Neural progenitor cell (in vitro differentiated cells): ENCODE results near the gene DYNLT1. TPM values are rescaled to one million over a fixed set of nuclear protein-coding genes. Genes with fewer than 3 reads are reported as not detected.

ENCODE experiments used
- DNase-seq: peaks from one replicate; pipeline ENCODE4 v3.0.0-alpha.2; 2016; ENCODE audit warnings: low spot score
- H2AFZ ChIP-seq: fragments of 200-600 bp; sonication (generic); replicated peaks from 2 replicates; pipeline ENCODE4 v1.6.1; 2016; ENCODE audit warnings: antibody characterized with exemption
- H3F3A ChIP-seq: fragments of 200-600 bp; sonication (generic); 2 replicates; pipeline ENCODE4 v1.6.1; 2016; ENCODE audit warnings: antibody characterized with exemption, low read depth
- H3K27ac ChIP-seq: fragments of 200-600 bp; sonication (generic); 2 replicates; pipeline ENCODE4 v1.5.1; 2016; ENCODE audit warnings: mild to moderate bottlenecking
- H3K27me3 ChIP-seq: fragments of 200-600 bp; sonication (generic); 2 replicates; pipeline ENCODE4 v1.6.1; 2016; ENCODE audit warnings: mild to moderate bottlenecking, moderate library complexity
- H3K36me3 ChIP-seq: fragments of 200-600 bp; sonication (generic); 2 replicates; pipeline ENCODE4 v1.5.1; 2016
- H3K4me1 ChIP-seq: fragments of 200-600 bp; sonication (generic); 2 replicates; pipeline ENCODE4 v1.6.1; 2016; ENCODE audit warnings: mixed run types
- H3K4me2 ChIP-seq: fragments of 200-600 bp; sonication (generic); 2 replicates; pipeline ENCODE4 v1.6.1; 2016
- H3K4me3 ChIP-seq: fragments of 200-600 bp; sonication (generic); 2 replicates; pipeline ENCODE4 v1.5.1; 2016
- H3K79me2 ChIP-seq: fragments of 200-600 bp; sonication (generic); 2 replicates; pipeline ENCODE4 v1.6.1; 2016; ENCODE audit warnings: low read depth
- H3K9ac ChIP-seq: fragments of 200-600 bp; sonication (generic); 2 replicates; pipeline ENCODE4 v1.6.1; 2016
- H3K9me3 ChIP-seq: fragments of 200-600 bp; sonication (generic); 2 replicates; pipeline ENCODE4 v1.5.1; 2016; ENCODE audit warnings: low read depth
- H4K20me1 ChIP-seq: fragments of 200-600 bp; sonication (generic); 2 replicates; pipeline ENCODE4 v1.6.1; 2016; ENCODE audit warnings: low read depth
- H3K27ac Mint-ChIP-seq: 3 replicates; pipeline ENCODE4 v1.8.0; 2021; ENCODE audit warnings: mixed read lengths
- H3K27me3 Mint-ChIP-seq: 2 replicates; pipeline ENCODE4 v1.8.0; 2022; ENCODE audit warnings: low read depth, mild to moderate bottlenecking, inconsistent platforms, moderate library complexity, mixed read lengths; ENCODE audit not compliant: insufficient read depth
- H3K36me3 Mint-ChIP-seq: 3 replicates; pipeline ENCODE4 v1.8.0; 2021; ENCODE audit warnings: mixed read lengths
- H3K4me1 Mint-ChIP-seq: 3 replicates; pipeline ENCODE4 v1.8.0; 2021; ENCODE audit warnings: mixed read lengths
- H3K4me3 Mint-ChIP-seq: 3 replicates; pipeline ENCODE4 v1.8.0; 2021; ENCODE audit warnings: mild to moderate bottlenecking, moderate library complexity, mixed read lengths
- H3K9me3 Mint-ChIP-seq: 3 replicates; pipeline ENCODE4 v1.8.0; 2020; ENCODE audit warnings: mixed read lengths
- EZH2 ChIP-seq: fragments of 200-600 bp; sonication (generic); IDR thresholded peaks from 2 replicates; pipeline ENCODE4 v1.6.1; 2017; ENCODE audit warnings: antibody characterized with exemption, mild to moderate bottlenecking, moderate library complexity
- EZH2phosphoT487 ChIP-seq: fragments of 200-600 bp; sonication (generic); IDR thresholded peaks from 2 replicates; pipeline ENCODE4 v1.6.1; 2017; ENCODE audit warnings: antibody characterized with exemption
- microRNA-seq: library from miRNA; unstranded; fragments of <30 nt; microRNA quantifications from one replicate; pipeline ENCODE4, GENCODE V29; 2016
- small RNA-seq: library from RNA; depleted of rRNA; stranded (forward); fragments of <200 nt; gene quantifications from one replicate; pipeline ENCODE3, GENCODE V24; 2015
- total RNA-seq: library from RNA; depleted of rRNA; stranded (reverse); fragments of >200 nt; gene quantifications from 2 replicates; pipeline ENCODE4 v1.2.3, GENCODE V29; 2015; ENCODE audit warnings: low replicate concordance
- TF ChIP-seq, protein P1 (sequence below): fragments of 200-600 bp; sonication (generic); IDR thresholded peaks from 2 replicates; pipeline ENCODE4 v1.5.1; 2017; ENCODE audit warnings: antibody characterized with exemption, mild to moderate bottlenecking

The DYNLT1 gene
- total RNA-seq, 1 donor from 2014 or later, result 82.8 TPM

DNA sequence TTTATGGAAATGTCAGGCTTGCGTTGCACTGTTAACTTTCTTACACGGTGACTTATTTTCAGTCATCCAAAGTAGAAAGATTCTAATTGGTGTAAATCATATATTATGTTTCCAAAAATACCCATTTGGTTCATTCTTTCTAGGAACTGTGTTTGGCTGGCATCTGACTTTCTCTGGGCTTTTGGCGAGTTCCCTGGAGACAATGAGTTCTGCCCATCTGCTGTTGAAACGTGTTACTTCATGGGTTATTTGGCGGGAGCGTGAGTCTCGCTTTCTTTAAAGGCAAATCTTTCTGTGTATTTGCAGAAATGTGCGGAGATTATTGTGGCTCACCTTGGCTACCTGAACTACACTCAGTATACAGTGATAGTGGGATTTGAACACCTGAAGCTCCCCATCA lies 55.2 kb downstream of the DYNLT1 start:
- no peaks in the 10 kb centered on the region for H3K79me2 ChIP-seq
- Mint-ChIP-seq H3K36me3 (peaks cover 35% of the 10 kb centered on the region), H3K9me3 (no peaks in the 10 kb centered on the region), H3K27ac (no peak overlapping the region), H3K27me3 (peaks cover 2% of the 10 kb centered on the region), H3K4me3 (no peak overlapping the region), H3K4me1 (no peaks in the 10 kb centered on the region)
- H4K20me1 ChIP-seq, result no peaks in the 10 kb centered on the region
- H2AFZ ChIP-seq, result no peak overlapping the region
- no peaks in the 10 kb centered on the region for H3K4me1 ChIP-seq
- peaks cover 10% of the 10 kb centered on the region for H3K36me3 ChIP-seq
- DNase-seq, result no peak
- H3K4me3 ChIP-seq, result no peak overlapping the region
- no peak overlapping the region for H3K27ac ChIP-seq
- no peaks in the 10 kb centered on the region for H3K9me3 ChIP-seq
- H3K9ac ChIP-seq, result no peak overlapping the region
- no peak overlapping the region for H3K4me2 ChIP-seq
- no peaks in the 10 kb centered on the region for H3F3A ChIP-seq
- TF ChIP-seq EZH2phosphoT487 (no peak), EZH2 (no peak)
- TF ChIP-seq, protein P1, sequence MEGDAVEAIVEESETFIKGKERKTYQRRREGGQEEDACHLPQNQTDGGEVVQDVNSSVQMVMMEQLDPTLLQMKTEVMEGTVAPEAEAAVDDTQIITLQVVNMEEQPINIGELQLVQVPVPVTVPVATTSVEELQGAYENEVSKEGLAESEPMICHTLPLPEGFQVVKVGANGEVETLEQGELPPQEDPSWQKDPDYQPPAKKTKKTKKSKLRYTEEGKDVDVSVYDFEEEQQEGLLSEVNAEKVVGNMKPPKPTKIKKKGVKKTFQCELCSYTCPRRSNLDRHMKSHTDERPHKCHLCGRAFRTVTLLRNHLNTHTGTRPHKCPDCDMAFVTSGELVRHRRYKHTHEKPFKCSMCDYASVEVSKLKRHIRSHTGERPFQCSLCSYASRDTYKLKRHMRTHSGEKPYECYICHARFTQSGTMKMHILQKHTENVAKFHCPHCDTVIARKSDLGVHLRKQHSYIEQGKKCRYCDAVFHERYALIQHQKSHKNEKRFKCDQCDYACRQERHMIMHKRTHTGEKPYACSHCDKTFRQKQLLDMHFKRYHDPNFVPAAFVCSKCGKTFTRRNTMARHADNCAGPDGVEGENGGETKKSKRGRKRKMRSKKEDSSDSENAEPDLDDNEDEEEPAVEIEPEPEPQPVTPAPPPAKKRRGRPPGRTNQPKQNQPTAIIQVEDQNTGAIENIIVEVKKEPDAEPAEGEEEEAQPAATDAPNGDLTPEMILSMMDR, result no peak
- H3K27me3 ChIP-seq, result no peaks in the 10 kb centered on the region

DNA sequence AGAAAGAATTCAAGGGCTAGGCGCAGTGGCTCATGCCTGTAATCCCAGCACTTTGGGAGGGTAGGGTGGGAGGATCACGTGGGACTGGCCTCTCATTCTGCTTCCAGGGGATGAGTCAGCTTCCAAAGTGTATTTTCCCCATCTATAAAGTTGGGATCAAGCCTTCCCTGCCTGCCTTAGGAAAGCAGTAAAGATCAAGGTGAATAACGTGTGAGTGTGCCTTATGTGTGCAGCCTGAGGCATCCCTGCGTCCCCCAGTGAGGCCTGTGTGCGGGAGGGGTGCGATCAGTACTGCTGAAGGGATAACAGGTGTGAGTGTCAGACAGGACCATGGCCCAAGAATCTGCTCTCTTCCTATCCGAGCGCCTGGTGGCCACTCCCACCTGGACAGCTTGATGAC lies 57.9 kb downstream of the DYNLT1 start:
- Histone ChIP-seq H3K9me3 (no peaks in the 10 kb centered on the region), H3K27me3 (no peaks in the 10 kb centered on the region), H3K36me3 (peaks cover 3% of the 10 kb centered on the region), H2AFZ (no peak overlapping the region), H3K4me2 (no peak overlapping the region), H3K9ac (no peak overlapping the region), H4K20me1 (no peaks in the 10 kb centered on the region), H3K4me1 (no peaks in the 10 kb centered on the region), H3K4me3 (no peak overlapping the region), H3K27ac (no peak overlapping the region), H3F3A (peaks cover 7% of the 10 kb centered on the region), H3K79me2 (no peaks in the 10 kb centered on the region)
- TF ChIP-seq, protein P1, result no peak
- TF ChIP-seq EZH2 (no peak), EZH2phosphoT487 (no peak)
- H3K27me3 Mint-ChIP-seq, result peaks cover 2% of the 10 kb centered on the region
- H3K4me1 Mint-ChIP-seq, result no peaks in the 10 kb centered on the region
- H3K9me3 Mint-ChIP-seq, result no peaks in the 10 kb centered on the region
- DNase-seq, result no peak
- no peak overlapping the region for H3K27ac Mint-ChIP-seq
- no peak overlapping the region for H3K4me3 Mint-ChIP-seq
- peaks cover 40% of the 10 kb centered on the region for H3K36me3 Mint-ChIP-seq

Small RNA genes lying within 50 kb of the gene (microRNA-seq; reads per million reads assigned to microRNA genes)
- not detected for gene MIR7161

Small RNA genes lying within 50 kb of the gene (small RNA-seq; reads per million reads assigned to genes)
- gene MIR7161, result not detected

Other genes starting within 250 kb of the DYNLT1 start
- gene TMEM181, start 84.7 kb downstream of the DYNLT1 start, total RNA-seq, result 20.8 and 27.3 TPM in 2 replicates
- 0.25 TPM in 1 of 2 replicates, not detected in the other for gene SYTL3, start 5.3 kb upstream of the DYNLT1 start, total RNA-seq
- gene EZR, start 174.6 kb upstream of the DYNLT1 start, total RNA-seq, result 52.0 and 61.4 TPM in 2 replicates